HK-2 (cell line): Measurements from ENCODE around the gene PTPRG.
"Not testable (repeated sequence)": the region's sequence is repeated elsewhere in the genome, so short reads cannot be mapped to it uniquely, and the experiment has no call there.

Experiments used
- DNase-seq: peaks from one replicate; pipeline ENCODE4 v3.0.0-alpha.2; 2018; ENCODE audit not compliant: unreplicated experiment

PTPRG gene

GRCh38 chr3:61684386-61684785, 123.0 kb downstream of the PTPRG start:
- DNase-seq: no peak

DNA sequence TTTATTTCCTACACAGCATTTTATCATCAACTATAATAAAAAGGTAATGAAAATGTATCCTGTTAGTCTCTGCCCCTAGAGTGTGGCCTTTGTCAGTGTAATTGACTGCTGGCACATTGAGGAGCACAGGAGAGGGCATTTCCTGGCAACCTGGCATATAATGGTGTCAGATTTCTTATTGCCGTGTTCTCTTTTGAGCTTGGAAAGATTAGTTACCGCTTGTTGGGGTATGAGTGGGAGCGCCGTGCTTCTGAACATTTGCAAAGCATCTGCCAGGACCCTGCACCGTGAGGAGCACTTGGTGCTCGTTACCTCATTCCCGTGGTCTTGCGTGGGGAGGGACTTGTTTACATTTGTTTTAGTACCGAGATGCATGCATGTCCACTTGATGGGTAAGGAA, 124.4 kb downstream of the PTPRG start:
- no peak for DNase-seq

DNA sequence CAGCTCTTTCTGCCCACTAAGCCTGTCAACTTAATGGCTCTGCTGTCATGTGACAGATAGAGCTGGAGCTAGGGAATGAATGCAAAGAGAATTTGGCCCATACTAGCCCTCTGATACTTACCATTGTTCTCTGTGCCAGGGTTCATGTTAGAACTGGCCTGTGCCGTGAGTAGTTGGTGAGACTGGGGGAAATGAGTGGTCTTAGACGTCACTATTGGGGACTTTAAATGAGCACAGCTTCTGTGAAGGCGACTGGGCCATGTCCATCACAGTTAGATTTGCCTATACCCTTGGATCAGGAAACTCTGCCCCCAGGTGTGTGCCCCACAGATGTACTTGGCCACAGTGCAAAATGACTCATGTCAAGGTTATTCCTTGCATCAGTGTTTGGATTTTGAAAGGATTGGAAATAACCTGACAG, 124.9 kb downstream of the PTPRG start:
- DNase-seq: no peak

GRCh38 chr3:61687206-61687605, 125.8 kb downstream of the PTPRG start:
- no peak for DNase-seq

GRCh38 chr3:61687663-61688306, 126.4 kb downstream of the PTPRG start:
- no peak for DNase-seq

- no peak for DNase-seq
Measured at GRCh38 chr3:61688307-61688984, 127.1 kb downstream of the PTPRG start.

DNA sequence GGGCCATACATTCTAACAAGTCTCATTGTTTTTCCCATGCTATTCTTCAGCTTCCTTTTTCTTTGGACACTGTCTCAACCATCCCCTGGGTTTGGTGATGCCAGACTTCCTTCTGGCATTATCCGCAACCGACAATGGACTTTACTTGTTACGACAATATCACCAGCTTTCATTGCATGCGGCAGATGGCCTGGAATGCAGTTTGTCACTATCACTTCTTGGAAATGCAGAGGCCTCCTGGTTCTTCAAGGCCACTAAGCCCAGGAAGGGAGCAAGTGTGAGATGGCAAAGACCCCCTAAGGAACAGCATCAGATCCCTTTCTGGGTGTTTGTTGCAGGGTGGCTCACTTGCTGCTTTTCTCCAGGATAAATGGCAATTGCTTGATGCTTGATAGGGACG, 128.6 kb downstream of the PTPRG start:
- no peak for DNase-seq

- no peak for DNase-seq
Measured at GRCh38 chr3:61691466-61691865, 130.1 kb downstream of the PTPRG start.

- DNase-seq: no peak
Measured at GRCh38 chr3:61697301-61697700, 135.9 kb downstream of the PTPRG start.

DNA sequence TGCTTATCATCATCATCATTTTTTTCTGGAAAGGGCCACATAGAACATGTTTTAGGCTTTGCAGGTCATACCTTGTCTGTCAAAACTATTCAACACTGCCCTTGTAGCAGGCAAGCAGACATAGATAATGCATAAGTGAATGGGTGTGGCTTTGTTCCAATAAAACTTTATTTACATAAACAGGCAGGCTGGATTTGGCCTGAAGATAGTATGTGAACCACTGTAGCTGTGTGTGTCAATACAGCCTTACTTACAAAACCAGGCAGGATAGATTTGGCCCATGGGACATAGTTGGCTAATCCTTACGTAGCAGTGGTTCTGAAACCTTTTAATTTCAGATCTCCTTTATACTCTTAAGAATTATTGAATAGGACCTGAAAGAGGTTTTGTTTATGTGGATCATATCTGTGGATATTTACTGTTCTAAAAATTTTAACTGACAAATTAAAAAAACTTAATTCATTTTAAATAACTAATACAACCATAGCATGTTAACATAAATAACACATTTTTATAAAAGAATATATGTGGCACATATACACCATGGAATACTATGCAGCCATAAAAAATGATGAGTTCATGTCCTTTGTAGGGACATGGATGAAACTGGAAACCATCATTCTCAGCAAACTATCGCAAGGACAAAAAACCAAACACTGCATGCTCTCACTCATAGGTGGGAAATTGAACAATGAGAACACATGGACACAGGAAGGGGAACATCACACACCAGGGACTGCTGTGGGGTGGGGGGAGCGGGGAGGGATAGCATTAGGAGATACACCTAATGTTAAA, 137.1 kb downstream of the PTPRG start:
- not testable (repeated sequence) for DNase-seq

GRCh38 chr3:61699622-61700021, 138.3 kb downstream of the PTPRG start:
- no peak for DNase-seq

DNA sequence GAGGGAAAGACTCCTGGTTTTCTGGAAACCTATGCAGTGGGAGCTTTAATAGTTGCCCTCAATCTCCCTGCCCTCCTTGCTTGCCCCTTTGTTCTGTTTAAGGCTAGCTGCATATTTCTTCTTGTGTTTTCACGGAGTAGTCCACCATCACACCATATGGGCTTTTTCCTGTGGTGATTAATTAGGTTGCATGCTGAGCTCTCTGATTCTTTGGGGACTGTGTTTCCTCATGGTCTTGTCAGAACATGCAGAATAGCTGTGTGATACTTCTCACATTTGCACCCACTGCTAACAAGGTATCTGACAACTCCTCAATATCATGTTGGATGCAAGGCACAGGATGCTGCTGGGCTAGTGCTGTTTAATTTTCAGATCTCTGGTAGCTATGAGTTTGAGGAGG, 139.6 kb downstream of the PTPRG start:
- no peak for DNase-seq

GRCh38 chr3:61702453-61702852, 141.1 kb downstream of the PTPRG start:
- DNase-seq: no peak

DNA sequence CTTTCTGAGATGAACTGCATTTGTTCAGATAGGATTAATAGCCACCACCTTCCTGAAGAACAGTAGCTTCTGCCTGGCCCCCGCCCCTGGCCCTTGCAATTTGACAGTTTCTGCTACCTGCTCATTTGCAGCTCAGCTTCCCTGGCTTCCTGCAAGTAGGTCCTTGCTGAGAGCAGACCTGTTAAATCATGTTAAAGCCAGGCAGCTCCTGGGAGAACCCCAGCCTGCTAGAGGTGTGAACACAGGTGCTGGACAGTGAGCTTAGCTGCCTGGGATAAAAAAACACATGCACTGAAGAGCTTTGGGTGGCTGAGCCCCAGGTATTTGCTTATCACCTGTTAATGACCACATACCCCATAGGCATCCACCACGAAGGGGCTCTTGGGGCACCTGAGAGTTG, 143.4 kb downstream of the PTPRG start:
- no peak for DNase-seq

DNA sequence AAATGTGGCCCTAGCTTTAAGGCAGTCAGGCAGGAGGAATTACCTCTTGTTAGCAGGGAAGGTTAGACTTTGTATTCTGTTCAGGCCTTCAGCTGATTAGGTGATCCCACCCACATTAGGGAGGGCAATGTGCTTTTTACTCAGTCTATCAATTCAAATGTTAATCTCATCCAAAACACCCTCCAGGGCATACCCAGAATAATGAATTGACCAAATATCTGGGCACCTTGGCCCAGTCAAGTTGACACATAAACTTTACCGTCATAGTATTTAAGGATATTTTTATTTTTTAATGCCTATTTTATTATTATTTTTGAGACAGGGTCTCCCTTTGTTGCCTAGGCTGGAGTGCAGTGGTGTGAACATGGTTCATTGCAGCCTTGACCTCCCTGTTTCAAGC, 146.1 kb downstream of the PTPRG start:
- no peak for DNase-seq

GRCh38 chr3:61710920-61711319, 149.5 kb downstream of the PTPRG start:
- DNase-seq: not testable (repeated sequence)

DNA sequence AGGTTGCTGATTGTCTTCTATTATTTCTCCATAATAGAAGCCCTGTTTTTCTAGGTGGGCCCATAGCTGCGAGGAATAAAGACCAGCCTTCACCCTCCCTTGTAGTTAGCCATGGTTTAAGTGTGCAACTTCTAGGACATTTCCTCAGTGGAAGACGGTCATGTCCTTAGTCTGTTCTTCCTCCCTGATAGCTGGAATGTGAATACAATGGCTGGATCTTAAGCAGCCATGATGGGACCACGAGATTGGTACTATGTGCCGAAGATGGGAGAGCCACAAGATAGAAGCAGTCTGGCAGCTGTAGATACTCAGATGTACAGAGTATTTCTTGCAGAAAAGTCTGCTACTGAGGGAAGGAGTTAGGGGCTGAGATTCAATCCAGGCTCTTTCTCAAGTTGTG, 152.9 kb downstream of the PTPRG start:
- DNase-seq: no peak

DNA sequence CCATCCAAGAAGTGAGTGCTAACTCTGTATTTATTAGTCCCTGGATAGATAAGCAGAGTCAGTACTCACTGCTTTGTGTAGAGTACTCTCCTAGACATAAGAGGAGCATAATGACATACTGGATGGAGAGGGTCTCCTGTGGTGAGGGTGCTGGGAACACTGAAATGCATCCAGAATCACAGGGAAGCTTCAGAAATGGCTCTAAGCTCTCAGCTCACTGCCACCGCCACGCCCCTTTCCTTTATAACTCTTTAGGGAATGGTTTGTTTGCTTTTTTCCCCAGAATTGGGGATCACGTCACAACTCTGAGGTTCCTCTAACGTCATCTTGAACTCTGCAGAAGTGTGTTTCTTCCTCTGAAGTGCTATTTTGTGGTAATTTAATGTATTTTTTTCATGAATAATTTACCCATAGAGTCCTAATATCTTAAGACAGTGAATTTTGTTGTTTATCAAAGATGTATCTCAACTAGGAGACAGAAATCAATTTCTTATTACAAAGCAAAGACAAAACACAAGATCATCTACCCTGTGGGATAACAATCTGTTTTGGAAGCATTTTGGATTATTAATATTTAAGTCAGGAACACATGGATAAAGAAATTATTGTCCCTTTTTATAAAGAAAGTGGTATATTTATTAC, 154.6 kb downstream of the PTPRG start:
- no peak for DNase-seq

DNA sequence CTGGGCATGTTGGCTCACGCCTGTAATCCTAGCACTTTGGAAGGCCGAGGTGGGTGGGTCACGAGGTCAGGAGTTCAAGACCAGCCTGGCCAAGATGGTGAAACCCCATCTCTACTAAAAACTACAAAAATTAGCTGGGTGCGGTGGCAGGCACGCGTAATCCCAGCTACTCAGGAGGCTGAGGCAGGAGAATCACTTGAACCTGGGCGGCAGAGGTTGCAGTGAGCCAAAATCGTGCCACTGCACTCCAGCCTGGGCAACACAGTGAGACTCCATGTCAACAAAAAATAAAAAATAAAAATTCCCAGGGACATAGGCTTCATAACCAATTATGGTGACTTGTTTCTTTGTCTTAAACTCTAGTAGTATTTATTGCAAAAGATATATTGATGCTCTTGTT, 155.3 kb downstream of the PTPRG start:
- DNase-seq: not testable (repeated sequence)

GRCh38 chr3:61718565-61718964, 157.2 kb downstream of the PTPRG start:
- DNase-seq: no peak

DNA sequence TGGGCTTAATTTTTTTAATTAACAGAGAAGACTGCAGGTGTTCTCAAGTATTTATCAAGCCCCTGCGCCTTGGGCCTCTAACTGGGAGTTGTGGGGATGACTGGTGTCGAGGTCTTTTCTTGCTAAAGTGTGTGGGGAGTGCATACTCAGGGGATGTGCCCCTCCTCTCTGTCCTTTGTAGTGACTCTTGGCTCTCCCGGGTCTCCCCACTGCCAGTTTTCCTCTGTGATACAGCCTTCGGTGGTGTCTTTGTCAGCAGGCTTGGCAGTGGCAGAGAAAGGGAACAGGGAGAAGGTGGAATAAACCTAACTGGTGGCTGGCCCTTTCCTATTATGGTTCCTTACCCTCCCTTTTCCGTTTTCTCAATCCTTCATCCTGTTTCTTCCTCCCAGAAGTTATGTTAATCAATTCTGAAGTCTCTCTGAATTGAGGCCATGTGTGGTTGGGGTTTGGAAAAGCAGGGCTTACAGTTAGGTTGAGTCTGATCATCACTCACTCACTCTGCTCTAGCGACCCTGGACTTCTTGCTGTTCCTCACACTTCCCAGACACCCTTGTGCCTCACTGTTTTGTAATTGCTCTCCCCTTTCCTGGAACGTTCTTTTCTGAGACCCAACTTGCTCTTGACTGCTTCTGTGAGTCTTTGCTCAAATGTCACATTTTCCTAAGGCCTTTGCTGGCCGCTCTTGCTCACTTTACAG, 158.1 kb downstream of the PTPRG start:
- no peak for DNase-seq

- no peak for DNase-seq
Measured at GRCh38 chr3:61723038-61723437, 161.7 kb downstream of the PTPRG start.
